Neutrophil (primary cell): ENCODE measurements around the gene PRAC1.

Experiments used
- H3K27ac ChIP-seq: fragments of 200-600 bp; sonication (generic); 2 replicates; pipeline ENCODE4 v1.5.1; 2016; ENCODE audit warnings: mild to moderate bottlenecking, moderate library complexity
- H3K27me3 ChIP-seq: fragments of 200-600 bp; sonication (generic); 2 replicates; pipeline ENCODE4 v1.6.0; 2016; ENCODE audit warnings: mild to moderate bottlenecking
- H3K36me3 ChIP-seq: fragments of 200-600 bp; sonication (generic); 2 replicates; pipeline ENCODE4 v1.5.1; 2017
- H3K4me1 ChIP-seq, 2 experiments: fragments of 200-600 bp in 1 of 2; sonication (generic) in 1 of 2; 1 replicate in 1 of 2; 2 replicates in 1 of 2; pipeline versions ENCODE4 v1.5.1 to v1.6.1; 2013 to 2016; ENCODE audit warnings: low read depth in 1 of 2, low read length in 1 of 2, mild to moderate bottlenecking in 1 of 2, moderate library complexity in 1 of 2; ENCODE audit not compliant: control insufficient read depth in 1 of 2, insufficient read depth in 1 of 2
- H3K4me3 ChIP-seq, 2 experiments: fragments of 200-600 bp in 1 of 2; sonication (generic) in 1 of 2; 1 replicate in 1 of 2; 2 replicates in 1 of 2; pipeline ENCODE4 v1.5.1; 2013 to 2016; ENCODE audit warnings: low read depth in 1 of 2, low read length in 1 of 2, mild to moderate bottlenecking in 1 of 2, moderate library complexity in 1 of 2
- H3K9me3 ChIP-seq: fragments of 200-600 bp; sonication (generic); 2 replicates; pipeline ENCODE4 v1.5.1; 2016
- CTCF ChIP-seq: fragments of 200-600 bp; sonication (generic); IDR thresholded peaks from 2 replicates; pipeline ENCODE4 v1.5.1; 2016; ENCODE audit warnings: antibody characterized with exemption

The PRAC1 gene

GRCh38 chr17:48760411-48760810, 38.1 kb upstream of the PRAC1 start:
- Histone ChIP-seq H3K9me3 (no peaks in the 10 kb centered on the region), H3K4me1 (no peaks in the 10 kb centered on the region), H3K27ac (no peak overlapping the region), H3K36me3 (no peaks in the 10 kb centered on the region), H3K27me3 (peaks cover 100% of the 10 kb centered on the region), H3K4me3 (no peak overlapping the region)
- no peak for TF ChIP-seq CTCF

GRCh38 chr17:48759288-48759687, 37.0 kb upstream of the PRAC1 start:
- Histone ChIP-seq H3K27me3 (peaks cover 100% of the 10 kb centered on the region), H3K4me1 (no peaks in the 10 kb centered on the region), H3K36me3 (no peaks in the 10 kb centered on the region), H3K9me3 (no peaks in the 10 kb centered on the region), H3K4me3 (no peak overlapping the region), H3K27ac (no peak overlapping the region)
- TF ChIP-seq CTCF, result no peak

- H3K36me3 ChIP-seq, result no peaks in the 10 kb centered on the region
- peaks cover 100% of the 10 kb centered on the region for H3K27me3 ChIP-seq
- H3K9me3 ChIP-seq, result no peaks in the 10 kb centered on the region
- no peak for TF ChIP-seq CTCF
- no peak overlapping the region for H3K27ac ChIP-seq
- H3K4me1 ChIP-seq, result no peaks in the 10 kb centered on the region
- H3K4me3 ChIP-seq, result no peak overlapping the region
Measured at GRCh38 chr17:48757524-48757961, 35.2 kb upstream of the PRAC1 start.

GRCh38 chr17:48756830-48757251, 34.5 kb upstream of the PRAC1 start:
- no peak overlapping the region for H3K4me3 ChIP-seq
- TF ChIP-seq CTCF, result no peak
- no peaks in the 10 kb centered on the region for H3K36me3 ChIP-seq
- H3K9me3 ChIP-seq, result no peaks in the 10 kb centered on the region
- no peak overlapping the region for H3K27ac ChIP-seq
- H3K4me1 ChIP-seq, result no peaks in the 10 kb centered on the region
- peaks cover 100% of the 10 kb centered on the region for H3K27me3 ChIP-seq

- Histone ChIP-seq H3K27ac (no peak overlapping the region), H3K9me3 (no peaks in the 10 kb centered on the region), H3K4me1 (no peaks in the 10 kb centered on the region), H3K4me3 (no peak overlapping the region), H3K27me3 (peaks cover 100% of the 10 kb centered on the region), H3K36me3 (no peaks in the 10 kb centered on the region)
- TF ChIP-seq CTCF, result no peak
Measured at GRCh38 chr17:48755356-48755755, 33.0 kb upstream of the PRAC1 start.
